Mesothelial cell of epicardium (in vitro differentiated cells): ENCODE data around the gene GTPBP6. TPM values are rescaled to one million over a fixed set of nuclear protein-coding genes. Genes with fewer than 3 reads are reported as not detected.
A peak's percentile ranks its signal among the peaks of the same experiment; 100 is the strongest.

ENCODE experiments used
- DNase-seq, 2 experiments: peaks; one replicate each; pipeline ENCODE4 v3.0.0; 2021; ENCODE audit warnings: low spot score in 2 of 2; ENCODE audit not compliant: unreplicated experiment in 2 of 2
- H3K27ac Mint-ChIP-seq: 2 replicates; pipeline ENCODE4 v1.8.0; 2021; ENCODE audit warnings: mixed read lengths
- H3K27me3 Mint-ChIP-seq: 2 replicates; pipeline ENCODE4 v1.8.0; 2021; ENCODE audit warnings: low read depth, mixed read lengths
- H3K36me3 Mint-ChIP-seq: 2 replicates; pipeline ENCODE4 v1.8.0; 2021; ENCODE audit warnings: mixed read lengths
- H3K4me1 Mint-ChIP-seq: 2 replicates; pipeline ENCODE4 v1.8.0; 2021; ENCODE audit warnings: mixed read lengths
- H3K4me3 Mint-ChIP-seq: 2 replicates; pipeline ENCODE4 v1.8.0; 2021; ENCODE audit warnings: mild to moderate bottlenecking, moderate library complexity, mixed read lengths
- H3K9me3 Mint-ChIP-seq: 2 replicates; pipeline ENCODE4 v1.8.0; 2021; ENCODE audit warnings: mixed read lengths
- CTCF ChIP-seq: fragments of 200-600 bp; sonication (generic); IDR thresholded peaks from one replicate; pipeline ENCODE4 v1.5.0; 2021; ENCODE audit warnings: antibody characterized with exemption; ENCODE audit not compliant: unreplicated experiment
- total RNA-seq: library from RNA; stranded (reverse); gene quantifications from 3 replicates; pipeline ENCODE4 v1.2.1, GENCODE V29; 2021

Gene GTPBP6, protein sequence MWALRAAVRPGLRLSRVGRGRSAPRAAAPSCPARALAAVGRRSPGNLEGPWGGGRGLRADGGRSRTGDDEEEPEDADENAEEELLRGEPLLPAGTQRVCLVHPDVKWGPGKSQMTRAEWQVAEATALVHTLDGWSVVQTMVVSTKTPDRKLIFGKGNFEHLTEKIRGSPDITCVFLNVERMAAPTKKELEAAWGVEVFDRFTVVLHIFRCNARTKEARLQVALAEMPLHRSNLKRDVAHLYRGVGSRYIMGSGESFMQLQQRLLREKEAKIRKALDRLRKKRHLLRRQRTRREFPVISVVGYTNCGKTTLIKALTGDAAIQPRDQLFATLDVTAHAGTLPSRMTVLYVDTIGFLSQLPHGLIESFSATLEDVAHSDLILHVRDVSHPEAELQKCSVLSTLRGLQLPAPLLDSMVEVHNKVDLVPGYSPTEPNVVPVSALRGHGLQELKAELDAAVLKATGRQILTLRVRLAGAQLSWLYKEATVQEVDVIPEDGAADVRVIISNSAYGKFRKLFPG
- total RNA-seq: 65.6 to 67.1 TPM (median 66.7 TPM) in 3 replicates

DNA sequence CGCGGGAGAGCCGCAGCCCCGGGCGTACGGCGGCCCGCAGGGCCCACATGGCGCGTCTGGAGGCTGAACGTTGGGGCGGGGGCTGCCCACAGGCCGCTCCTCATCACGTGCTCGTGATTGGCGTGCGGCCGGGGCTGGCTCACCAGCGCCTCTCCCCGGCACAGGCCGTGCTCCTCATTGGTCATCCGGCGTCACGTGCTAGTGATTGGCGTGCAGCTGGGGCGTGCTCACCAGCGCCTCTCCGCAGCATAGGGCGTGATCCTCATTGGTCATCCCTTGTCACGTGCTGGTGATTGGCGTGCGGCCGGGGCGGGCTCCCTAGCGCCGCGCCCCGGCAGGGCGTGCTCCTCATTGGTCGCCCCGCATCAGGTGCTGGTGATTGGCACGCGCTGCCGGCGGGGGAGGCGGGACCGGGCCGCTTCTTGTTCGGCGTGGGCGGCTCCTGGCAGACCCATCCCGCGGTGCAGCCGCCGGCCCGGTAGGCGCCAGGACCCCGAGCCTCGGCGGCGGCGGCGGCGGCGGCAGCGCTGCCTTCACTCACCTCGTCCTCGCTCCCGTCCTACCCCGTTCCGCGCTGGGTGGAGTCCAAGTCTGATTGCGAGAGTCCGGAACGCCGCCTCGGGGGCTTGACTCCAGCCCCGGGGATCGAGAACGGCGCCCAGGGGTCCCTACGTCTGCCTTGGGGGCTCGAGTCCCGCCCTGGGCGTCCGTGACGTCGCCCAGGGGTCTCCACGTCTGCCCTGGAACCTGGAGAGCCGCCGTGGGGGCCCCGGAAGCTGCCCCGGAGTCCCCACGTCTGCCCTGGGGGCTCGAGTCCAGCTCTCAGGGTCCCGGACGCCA lies at the start of gene GTPBP6:
Gene GTPBP6 (minus strand): TSS at position 58 of the 840 bp plus-strand sequence. CDS start 9 bp downstream, at position 49.
- DNase-seq: peak; percentile 100
- Mint-ChIP-seq H3K27ac (peak within 1 kb of the TSS; percentile 98), H3K9me3 (no peaks in the 10 kb centered on the region), H3K36me3 (peaks cover 2% of the 10 kb centered on the region), H3K4me3 (peak within 1 kb of the TSS; percentile 87), H3K4me1 (peaks cover 15% of the 10 kb centered on the region), H3K27me3 (no peaks in the 10 kb centered on the region)
- TF ChIP-seq CTCF: no peak

GRCh38 chrX:367866-368265 lies 49.3 kb upstream of the GTPBP6 start:
- DNase-seq: no peak
- Mint-ChIP-seq H3K36me3 (peaks cover 10% of the 10 kb centered on the region), H3K4me1 (peaks cover 11% of the 10 kb centered on the region), H3K4me3 (no peak overlapping the region), H3K27me3 (peaks cover 19% of the 10 kb centered on the region), H3K27ac (no peak overlapping the region), H3K9me3 (peaks cover 8% of the 10 kb centered on the region)
- TF ChIP-seq CTCF: no peak

GRCh38 chrX:367349-367748 lies 48.8 kb upstream of the GTPBP6 start:
- no peak for DNase-seq
- no peak for TF ChIP-seq CTCF
- Mint-ChIP-seq H3K27ac (no peak overlapping the region), H3K36me3 (peaks cover 14% of the 10 kb centered on the region), H3K9me3 (peaks cover 9% of the 10 kb centered on the region), H3K27me3 (peaks cover 15% of the 10 kb centered on the region), H3K4me1 (peaks cover 9% of the 10 kb centered on the region), H3K4me3 (no peak overlapping the region)

GRCh38 chrX:363621-364375 lies 45.2 kb upstream of the GTPBP6 start:
- Mint-ChIP-seq H3K27me3 (no peaks in the 10 kb centered on the region), H3K4me3 (no peak overlapping the region), H3K27ac (no peak overlapping the region), H3K4me1 (peaks cover under 1% of the 10 kb centered on the region), H3K36me3 (peaks cover 45% of the 10 kb centered on the region), H3K9me3 (peaks cover 28% of the 10 kb centered on the region)
- DNase-seq: no peak
- TF ChIP-seq CTCF: no peak

DNA sequence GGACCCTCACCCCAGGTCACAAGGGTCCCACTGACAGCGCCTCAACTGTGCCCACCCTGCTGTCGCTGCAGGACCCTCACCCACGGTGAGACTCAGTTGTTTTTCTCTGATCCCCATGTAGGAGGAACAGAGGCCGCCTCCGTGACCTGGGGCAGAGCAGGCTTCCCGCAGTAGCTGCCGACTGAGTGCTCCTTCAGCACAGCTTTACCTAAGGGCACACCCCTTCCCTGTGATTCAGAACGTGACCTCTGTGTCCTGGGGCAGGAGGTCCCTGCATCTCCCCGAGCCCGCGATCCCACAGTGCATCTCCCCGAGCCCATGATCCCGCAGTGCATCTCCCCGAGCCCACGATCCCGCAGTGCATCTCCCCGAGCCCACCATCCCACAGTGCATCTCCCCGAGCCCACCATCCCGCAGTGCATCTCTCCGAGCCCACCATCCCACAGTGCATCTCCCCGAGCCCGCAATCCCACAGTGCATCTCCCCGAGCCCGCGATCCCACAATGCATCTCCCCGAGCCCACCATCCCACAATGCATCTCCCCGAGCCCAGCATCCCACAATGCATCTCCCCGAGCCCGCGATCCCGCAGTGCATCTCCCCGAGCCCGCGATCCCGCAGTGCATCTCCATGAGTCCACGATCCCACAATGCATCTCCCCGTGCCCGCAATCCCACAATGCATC lies 44.5 kb upstream of the GTPBP6 start:
- TF ChIP-seq CTCF: no peak
- Mint-ChIP-seq H3K4me3 (no peak overlapping the region), H3K4me1 (no peaks in the 10 kb centered on the region), H3K27me3 (no peaks in the 10 kb centered on the region), H3K36me3 (peaks cover 49% of the 10 kb centered on the region), H3K27ac (no peak overlapping the region), H3K9me3 (peaks cover 28% of the 10 kb centered on the region)
- DNase-seq: no peak
